COLO668 (cell line): Measurements from ENCODE around the gene NDUFS6.
"Not testable (repeated sequence)": the region's sequence is repeated elsewhere in the genome, so short reads cannot be mapped to it uniquely, and the experiment has no call there.

Experiments used
- DNase-seq: peaks from one replicate; lab custom pipeline; 2025; ENCODE audit not compliant: unreplicated experiment; lab: John Stamatoyannopoulos, UW

NDUFS6 gene

DNA sequence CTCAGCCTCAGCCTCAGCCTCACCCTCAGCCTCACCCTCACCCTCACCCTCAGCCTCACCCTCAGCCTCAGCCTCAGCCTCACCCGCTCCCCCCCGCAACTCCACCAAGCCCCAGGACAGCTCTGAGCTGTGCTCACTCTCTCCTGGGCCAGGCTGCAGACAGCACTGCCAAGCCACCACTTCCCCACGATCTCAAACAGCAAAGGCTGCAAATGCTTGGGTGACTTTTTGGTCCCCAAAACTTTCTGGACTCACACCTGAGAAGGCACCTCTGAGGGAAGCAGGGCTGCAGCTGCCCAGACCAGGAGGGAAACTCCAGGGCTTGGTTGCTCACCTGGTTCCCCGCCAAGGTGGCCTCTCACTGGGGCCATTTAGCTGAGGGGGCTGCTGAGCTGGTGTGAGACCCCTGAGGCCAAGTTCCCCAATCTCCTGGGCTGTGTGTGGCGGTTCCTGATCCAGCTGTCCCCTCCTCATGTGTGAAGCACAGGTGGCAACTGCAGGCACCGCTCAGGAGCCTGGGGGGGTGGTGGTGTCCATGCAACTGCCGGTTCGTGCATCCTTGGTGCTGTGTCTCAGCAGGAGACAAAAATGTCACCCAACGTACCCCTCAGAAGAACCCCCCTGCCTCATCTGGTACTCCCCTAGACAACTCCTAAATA, 19.4 kb upstream of the NDUFS6 start:
- no peak for DNase-seq

DNA sequence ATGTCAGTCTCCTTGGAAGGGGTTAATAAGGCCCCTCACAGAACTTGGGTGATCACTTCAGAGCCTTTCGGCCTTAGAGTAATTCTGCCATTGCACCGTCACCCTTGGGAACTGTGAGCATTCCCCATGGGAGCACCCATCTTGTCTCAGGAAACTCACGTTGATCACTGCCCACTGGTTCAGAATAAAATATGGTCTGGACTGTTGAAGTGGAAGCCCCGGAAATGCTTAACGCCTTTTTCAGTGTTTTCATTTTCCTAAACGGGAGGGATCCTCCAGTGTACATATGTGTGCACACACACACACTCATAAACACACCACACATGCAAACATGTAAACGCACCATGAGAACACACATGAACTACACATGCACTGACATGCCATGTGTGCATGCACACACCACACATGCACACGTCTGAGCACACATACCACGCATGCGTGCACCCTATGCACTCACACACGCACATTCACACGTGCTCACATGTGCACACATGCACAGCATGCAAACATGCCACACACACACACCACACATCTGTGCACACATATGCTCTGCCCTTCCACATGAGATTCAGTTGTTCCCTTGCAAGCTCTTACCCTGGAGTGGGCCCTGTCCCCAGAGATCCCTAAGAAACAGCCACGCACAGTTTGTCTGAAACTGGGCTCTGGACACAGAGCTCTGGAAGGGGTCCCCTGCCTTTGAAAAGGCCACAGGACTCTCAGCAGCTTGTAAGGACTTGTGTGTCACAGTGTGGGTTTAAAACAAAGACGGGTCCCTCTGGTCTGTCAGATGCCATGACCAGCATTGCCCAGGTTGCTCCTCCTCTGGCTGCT, 18.6 kb upstream of the NDUFS6 start:
- no peak for DNase-seq

- no peak for DNase-seq
These were observed 18.0 kb upstream of the NDUFS6 start for GRCh38 chr5:1783216-1783554.

DNA sequence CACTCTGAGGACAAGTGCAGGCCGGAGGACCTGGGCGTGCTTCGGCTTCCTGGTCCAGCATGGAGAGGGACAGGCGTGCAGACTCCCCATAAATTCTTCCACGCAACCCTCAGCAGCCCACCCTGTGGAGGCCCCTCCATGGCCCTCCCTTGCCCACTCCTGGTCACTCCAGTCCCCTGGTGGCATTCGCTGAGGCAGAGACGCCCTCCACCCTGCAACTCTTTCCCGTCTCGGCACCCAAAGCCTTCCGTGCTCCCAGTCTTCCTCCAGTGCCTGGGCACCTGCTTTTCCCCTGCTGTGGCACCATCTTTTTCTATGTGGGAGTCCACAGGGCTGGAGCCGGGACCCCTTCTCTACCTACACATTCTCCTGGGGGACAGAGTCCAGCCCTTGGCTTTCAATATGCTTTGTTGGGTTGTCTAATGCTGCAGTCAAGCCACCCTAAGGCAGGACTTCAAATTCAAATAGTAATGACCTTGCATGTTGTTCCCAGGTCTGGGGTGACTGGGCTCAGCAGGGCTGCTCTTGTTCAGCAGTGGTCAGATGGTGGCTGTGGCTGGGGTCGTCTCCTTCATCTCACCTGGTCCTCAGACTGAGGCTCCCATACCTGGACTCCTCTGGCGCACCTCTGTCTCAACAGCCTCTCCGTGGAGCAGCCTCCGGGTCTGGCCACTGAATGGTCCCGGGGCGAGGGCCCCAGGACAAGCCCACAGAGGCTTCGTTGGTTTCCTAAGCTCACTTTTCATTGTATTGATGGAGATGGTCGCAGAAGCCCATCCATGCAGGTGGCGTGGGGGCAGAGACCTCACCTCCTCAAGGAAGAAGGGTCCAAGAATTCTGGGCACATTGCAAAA, 16.8 kb upstream of the NDUFS6 start:
- no peak for DNase-seq

DNA sequence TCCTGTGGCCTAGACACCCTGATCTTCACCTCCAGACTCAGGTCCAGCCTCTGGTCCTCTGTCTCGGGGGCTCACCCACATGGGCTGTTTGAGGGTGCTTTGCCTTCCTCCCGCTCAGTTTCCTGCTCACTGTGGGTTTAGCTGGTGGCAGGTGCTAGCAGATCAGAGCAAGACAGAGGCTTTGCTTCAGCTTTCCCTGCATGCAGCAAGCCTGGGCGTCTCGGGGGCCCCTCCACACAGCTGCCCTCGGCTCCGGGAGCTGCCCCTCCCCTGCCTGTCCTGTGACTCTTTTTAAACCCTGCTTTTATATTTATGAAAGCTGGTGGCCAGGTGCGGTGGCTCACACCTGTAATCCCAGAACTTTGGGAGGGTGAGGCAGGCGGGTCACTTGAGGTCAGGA, 16.1 kb upstream of the NDUFS6 start:
- DNase-seq, result no peak

DNA sequence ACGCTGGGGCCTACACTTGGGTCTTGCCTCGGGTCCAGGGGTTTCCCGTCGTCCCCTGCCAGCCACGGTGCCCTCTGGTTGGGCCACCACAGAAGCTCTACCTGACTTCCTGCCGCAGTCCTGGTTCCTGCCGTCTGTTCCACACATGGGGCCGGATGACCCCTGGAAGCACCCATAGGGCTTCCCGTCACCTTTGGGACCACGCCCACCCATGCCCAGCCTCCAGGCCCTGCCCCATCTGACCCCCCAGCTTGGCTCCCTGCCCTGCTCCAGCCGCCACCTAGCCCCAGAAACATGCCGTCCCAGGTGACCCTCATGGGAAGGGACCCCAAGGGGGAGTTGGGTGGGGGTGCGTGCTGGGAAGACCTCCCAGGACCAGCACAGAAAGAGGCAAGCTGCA, 15.2 kb upstream of the NDUFS6 start:
- no peak for DNase-seq

- DNase-seq, result no peak
These were observed 14.4 kb upstream of the NDUFS6 start for GRCh38 chr5:1786621-1787471.

- DNase-seq, result no peak
These were observed 13.6 kb upstream of the NDUFS6 start for GRCh38 chr5:1787472-1788047.

DNA sequence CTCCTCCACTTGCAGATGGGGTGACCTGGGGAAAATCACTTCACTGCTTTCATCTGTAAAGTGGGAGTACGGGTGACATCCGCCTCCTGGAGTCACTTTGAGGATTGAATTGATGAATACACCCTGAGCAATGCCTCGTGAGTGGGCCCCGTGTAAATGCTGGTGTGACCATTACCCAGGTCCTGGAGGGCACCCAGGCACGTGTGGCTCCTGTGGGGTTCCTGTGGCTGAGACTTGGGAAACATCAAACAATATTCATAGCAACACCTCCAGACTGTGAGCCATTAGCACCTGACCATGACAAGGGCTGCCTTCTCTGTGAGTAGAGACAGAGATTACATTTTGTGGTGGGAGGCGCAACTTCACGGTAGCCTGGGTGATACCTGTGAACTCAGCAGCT, 13.0 kb upstream of the NDUFS6 start:
- no peak for DNase-seq

- no peak for DNase-seq
These were observed 12.4 kb upstream of the NDUFS6 start for GRCh38 chr5:1788828-1789227.

DNA sequence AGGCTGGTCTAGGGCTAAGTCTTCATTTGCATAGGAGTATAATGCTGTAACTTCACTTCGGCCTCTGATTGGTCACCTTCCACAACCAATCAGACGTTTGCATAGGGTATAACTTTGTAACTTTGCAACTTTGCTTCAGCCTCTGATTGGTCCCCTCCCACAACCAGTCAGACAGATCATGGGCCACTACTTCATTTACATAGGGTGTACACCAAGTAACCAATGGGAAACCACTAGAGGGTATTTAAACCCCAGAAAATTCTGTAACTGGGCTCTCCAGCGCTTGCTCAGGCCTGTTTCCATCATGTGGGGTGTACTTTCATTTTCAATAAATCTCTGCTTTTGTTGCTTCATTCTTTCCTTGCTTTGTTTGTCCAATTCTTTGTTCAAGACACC, 11.8 kb upstream of the NDUFS6 start:
- not testable (repeated sequence) for DNase-seq

DNA sequence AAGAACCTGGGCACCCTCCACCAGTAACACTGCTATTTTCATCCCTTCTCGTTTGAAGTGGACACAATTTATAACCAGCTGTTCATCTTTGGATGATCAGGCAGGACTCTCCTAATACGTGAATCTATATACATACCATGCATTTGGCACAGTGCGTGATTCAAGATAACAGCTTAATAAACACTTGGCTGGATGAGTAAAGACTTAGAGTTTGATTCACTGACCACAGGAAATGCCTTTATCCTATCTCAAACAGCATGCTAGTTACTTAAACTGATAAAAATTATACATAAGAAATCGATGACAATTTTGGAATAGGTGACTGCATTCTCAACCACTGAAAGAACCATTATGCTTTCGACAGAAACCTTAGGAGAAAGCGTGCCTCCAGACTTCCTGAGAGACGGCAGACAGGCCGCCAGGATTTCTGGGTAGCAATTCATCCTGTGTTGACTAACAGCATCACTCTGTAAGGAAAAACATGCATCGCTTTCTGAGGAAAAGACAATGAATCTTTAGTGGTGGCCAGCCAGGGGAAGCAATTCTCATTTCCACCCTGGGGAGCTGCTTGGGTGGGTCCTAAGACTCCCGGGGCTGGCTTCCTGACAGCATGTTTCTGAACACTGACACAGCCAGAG, 11.3 kb upstream of the NDUFS6 start:
- DNase-seq, result no peak

- no peak for DNase-seq
These were observed 10.0 kb upstream of the NDUFS6 start for GRCh38 chr5:1791176-1791575.

DNA sequence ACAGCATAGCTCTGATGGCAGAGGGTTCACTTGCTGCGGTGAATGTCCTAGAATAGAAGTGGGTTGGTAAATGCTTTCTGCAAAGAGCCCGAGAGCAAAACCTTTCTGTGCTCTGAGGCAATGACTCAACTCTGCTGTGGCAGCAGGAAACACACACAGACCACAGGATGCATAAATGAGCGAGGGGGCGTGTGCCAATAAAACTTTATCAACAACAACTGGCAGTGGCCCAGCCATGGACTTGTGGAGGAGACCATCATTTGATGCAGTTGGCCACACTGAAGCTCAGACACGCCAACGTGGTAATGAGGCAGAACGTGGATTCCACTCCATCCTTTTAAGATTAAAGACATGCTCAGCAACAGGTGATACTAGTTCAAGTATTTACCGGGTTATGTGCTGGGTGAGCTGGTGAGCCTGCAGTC, 8.4 kb upstream of the NDUFS6 start:
- DNase-seq, result no peak

DNA sequence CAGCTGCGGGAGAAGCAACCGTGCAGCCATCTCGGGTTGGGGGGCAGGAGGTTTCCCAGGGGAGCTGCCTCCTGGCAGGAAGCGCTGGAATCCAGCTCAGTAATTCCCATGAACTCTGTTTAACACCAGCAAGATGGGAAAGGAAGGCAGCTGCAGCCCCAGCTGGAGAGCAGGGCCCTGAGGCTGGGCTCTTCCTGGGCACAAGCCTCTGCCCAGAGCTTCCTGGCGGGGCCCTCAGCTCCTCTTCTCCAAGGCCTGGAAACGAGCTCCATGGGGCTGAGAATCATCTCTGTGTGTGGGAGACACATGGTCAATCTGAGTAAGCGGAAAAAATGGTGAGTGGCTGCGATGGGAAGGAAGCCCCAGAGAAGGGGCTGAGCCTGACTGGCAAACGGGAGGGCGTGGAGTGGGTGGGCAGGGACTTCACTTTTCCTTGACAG, 7.9 kb upstream of the NDUFS6 start:
- no peak for DNase-seq

DNA sequence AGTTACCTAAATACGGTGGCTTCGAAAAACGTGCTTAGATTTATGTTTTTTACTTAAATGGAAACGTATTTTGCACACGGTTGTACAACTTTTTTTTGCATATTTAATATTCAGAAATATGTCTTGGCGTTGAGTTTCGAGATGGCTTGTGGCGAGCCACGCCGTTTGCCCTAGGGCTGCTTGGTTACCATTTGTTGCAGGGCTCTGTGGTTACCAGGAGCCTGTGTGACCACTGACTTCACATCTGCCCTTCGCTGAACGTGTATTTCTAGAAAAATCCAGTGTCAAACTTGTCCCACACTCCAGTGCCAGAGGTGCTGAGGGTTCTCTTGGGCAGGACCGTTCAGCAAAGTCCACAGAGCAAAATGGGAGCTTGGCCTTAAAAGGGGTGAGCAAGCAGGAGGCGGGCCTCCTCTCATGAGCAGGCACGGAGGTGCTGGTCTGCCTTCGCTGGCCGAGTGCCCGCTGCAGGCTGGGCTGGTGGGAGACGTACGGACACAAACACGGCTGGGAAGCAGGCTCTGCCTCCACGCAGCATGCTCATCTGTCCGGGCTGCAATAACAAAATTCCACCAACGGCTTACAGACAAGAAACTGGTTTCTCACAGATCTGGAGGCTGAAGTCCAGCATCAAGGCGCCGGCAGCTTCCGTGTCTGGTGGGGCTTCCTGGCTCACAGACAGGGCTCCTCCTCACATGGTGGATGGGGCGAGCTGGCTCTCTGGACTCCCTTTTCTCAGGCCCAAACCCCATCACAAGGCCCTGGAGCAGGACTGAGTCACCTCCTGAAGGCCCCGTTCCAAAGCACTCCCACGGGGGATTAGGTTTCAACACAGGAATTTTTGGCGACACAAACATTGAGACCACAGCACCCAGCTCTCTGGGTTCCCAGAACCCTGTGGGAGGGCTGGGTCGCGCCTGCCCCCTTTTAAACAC, 7.0 kb upstream of the NDUFS6 start:
- DNase-seq, result no peak

DNA sequence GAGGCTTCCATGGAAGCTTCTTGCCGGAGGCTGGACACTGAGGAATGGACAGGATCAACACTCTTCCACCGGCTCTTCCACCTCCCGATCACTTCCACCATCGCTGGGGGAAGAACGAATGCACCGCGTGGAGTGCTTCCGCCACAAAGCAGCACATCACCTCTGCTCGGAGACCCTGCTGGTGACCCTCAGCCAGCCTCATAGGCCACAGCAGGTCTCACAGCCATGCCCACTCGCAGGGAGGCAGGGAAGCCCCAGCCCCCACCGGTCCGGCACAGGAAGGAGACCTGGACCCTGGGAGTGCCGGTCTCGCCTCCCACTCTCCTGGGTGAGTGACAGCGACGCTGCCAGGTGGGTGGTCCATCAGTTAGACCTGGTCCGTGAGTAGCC, 6.3 kb upstream of the NDUFS6 start:
- no peak for DNase-seq

GRCh38 chr5:1795506-1795905, 5.7 kb upstream of the NDUFS6 start:
- DNase-seq, result no peak

DNA sequence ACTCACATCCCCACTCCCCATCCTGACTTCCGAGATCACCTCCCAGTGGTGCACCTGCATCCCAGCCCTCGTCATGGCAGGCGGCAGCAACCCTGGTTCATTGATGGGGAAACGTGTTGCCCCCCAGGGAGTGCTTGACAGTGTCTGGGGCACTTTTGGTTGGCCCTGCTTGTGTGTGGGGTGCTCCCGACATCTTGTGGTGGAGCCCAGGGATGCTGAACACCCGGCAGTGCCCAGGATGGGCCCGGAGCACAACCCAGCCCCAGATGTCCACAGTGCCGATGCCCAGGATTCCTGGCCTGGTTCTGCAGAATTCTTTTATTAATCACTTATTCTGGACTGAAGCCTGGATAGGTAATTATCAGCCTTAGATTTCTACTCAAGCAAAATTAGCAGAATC, 5.3 kb upstream of the NDUFS6 start:
- no peak for DNase-seq
